HL-60 (cell line): ENCODE data around the gene MEMO1.
A peak's percentile ranks its signal among the peaks of the same experiment; 100 is the strongest.

ENCODE experiments used
- DNase-seq, 2 experiments: peaks; one replicate each; pipeline ENCODE4 v3.0.0-alpha.2; 2010 to 2020; ENCODE audit warnings: low read depth in 1 of 2, low spot score in 1 of 2
- H3K27ac ChIP-seq: fragments of 250-450 bp; sonication (Bioruptor Pico); replicated peaks from 2 replicates; pipeline ENCODE4 v1.5.1; 2020; ENCODE audit warnings: mild to moderate bottlenecking, moderate library complexity
- H3K27me3 ChIP-seq: fragments of 250-450 bp; sonication (Bioruptor Pico); 2 replicates; pipeline ENCODE4 v1.5.1; 2021; ENCODE audit warnings: mild to moderate bottlenecking, moderate library complexity; ENCODE audit not compliant: insufficient read depth, poor library complexity, severe bottlenecking
- H3K4me3 ChIP-seq: replicated peaks from 2 replicates; pipeline ENCODE4 v1.5.1; 2011; ENCODE audit warnings: mild to moderate bottlenecking, control low read depth, low read length; ENCODE audit not compliant: insufficient read depth
- CTCF ChIP-seq: IDR thresholded peaks from one replicate; pipeline ENCODE4 v1.5.1; 2011; ENCODE audit warnings: low read length, control low read depth, inconsistent platforms; ENCODE audit not compliant: insufficient read depth
- GABPA ChIP-seq: IDR thresholded peaks from 2 replicates; pipeline ENCODE4 v1.6.1; 2012; ENCODE audit warnings: low read depth
- POLR2AphosphoS5 ChIP-seq: IDR thresholded peaks from 2 replicates; pipeline ENCODE4 v1.6.1; 2012; ENCODE audit warnings: low read depth
- REST ChIP-seq: IDR thresholded peaks from 2 replicates; pipeline ENCODE4 v1.6.1; 2012; ENCODE audit warnings: low read depth; ENCODE audit not compliant: insufficient replicate concordance
- SPI1 ChIP-seq: IDR thresholded peaks from 2 replicates; pipeline ENCODE4 v1.6.1; 2012; ENCODE audit warnings: low read depth, mild to moderate bottlenecking, borderline replicate concordance

MEMO1 gene

GRCh38 chr2:31998731-31999383 is 12.0 kb downstream of the MEMO1 start:
- peak in 1 of 2 experiments; percentile 29 for DNase-seq
- H3K27ac ChIP-seq: no peak overlapping the region
- TF ChIP-seq SPI1 (peak; percentile 77), CTCF (no peak)
- no peak overlapping the region for H3K4me3 ChIP-seq
- no peaks in the 10 kb centered on the region for H3K27me3 ChIP-seq

- TF ChIP-seq GABPA (no peak), SPI1 (no peak), REST (no peak), CTCF (no peak), POLR2AphosphoS5 (no peak)
- H3K4me3 ChIP-seq: no peak overlapping the region
- H3K27ac ChIP-seq: no peak overlapping the region
- H3K27me3 ChIP-seq: no peaks in the 10 kb centered on the region
- DNase-seq: no peak
Observed at GRCh38 chr2:31997653-31998052, 13.2 kb downstream of the MEMO1 start.

DNA sequence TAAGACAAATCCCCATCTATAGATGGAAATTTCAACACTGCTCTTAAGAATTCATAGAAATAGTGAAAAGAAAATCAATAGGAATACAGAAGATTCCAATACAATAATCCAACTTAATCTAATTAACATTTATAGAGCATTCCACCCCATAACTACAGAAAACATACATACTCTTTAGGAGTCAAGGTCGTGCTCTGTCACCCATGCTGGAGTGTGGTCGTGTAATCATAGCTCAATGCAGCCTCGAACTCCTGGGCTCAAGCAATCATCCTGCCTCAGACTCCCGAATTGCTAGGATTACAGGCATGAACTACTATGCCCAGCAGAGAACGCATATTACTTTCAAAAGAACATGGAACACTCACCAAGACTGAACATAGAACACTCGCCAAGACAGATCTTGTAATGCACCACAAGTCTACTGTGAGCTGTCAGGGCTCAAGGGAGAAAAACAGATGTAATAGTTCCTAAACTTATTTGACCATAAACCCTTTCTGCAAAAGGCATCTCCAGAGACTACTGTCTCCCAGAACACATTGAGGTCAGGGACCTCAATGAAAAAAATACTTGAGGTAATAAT is 14.1 kb downstream of the MEMO1 start:
- H3K27ac ChIP-seq: no peak overlapping the region
- DNase-seq: no peak
- H3K27me3 ChIP-seq: no peaks in the 10 kb centered on the region
- TF ChIP-seq REST: no peak
- no peak for TF ChIP-seq POLR2AphosphoS5
- TF ChIP-seq SPI1: no peak
- TF ChIP-seq GABPA: no peak
- TF ChIP-seq CTCF: no peak
- no peak overlapping the region for H3K4me3 ChIP-seq

DNA sequence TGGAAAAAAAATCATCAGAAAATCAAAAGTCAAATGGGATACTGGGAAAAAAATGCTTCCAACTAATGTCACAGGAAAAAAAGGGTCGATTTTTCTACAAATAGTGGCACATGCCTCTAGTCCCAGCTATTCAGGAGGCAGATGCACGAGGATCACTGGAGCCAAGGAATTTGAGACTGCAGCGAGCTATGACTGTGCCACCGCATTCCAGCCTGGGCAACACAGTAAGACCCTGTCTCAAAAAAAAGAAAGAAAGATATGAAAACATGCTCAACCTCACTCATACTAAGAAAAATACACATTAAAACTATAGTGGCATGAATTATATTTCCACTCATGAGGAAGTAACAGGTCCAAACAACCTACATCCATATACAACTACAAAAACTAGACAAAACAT is 17.9 kb downstream of the MEMO1 start:
- no peak for TF ChIP-seq REST
- TF ChIP-seq POLR2AphosphoS5: no peak
- no peak for TF ChIP-seq SPI1
- TF ChIP-seq GABPA: no peak
- TF ChIP-seq CTCF: no peak
- Histone ChIP-seq H3K27ac (no peak overlapping the region), H3K4me3 (no peak overlapping the region), H3K27me3 (no peaks in the 10 kb centered on the region)
- no peak for DNase-seq
